Liver (tissue), 9 donors: ENCODE results near the gene CYSRT1. TPM values are rescaled to one million over a fixed set of nuclear protein-coding genes. Genes with fewer than 3 reads are reported as not detected.

Source experiments
- DNase-seq: peaks from one replicate; pipeline ENCODE4 v3.0.0-alpha.2; 2017; ENCODE audit warnings: low spot score
- H3K27ac ChIP-seq, 2 donors: one replicate each; pipeline ENCODE4 v1.7.0; 2013; ENCODE audit warnings: inconsistent platforms in 2 of 2, low read length in 2 of 2, control low read depth in 1 of 2, low read depth in 1 of 2, mild to moderate bottlenecking in 1 of 2
- H3K27me3 ChIP-seq, 4 donors: one replicate each; pipeline versions ENCODE4 v1.6.1 to v1.7.0; 2013; ENCODE audit warnings: low read length in 3 of 4, inconsistent platforms in 1 of 4, mild to moderate bottlenecking in 1 of 4, moderate library complexity in 1 of 4; ENCODE audit not compliant: control insufficient read depth in 4 of 4, insufficient read depth in 4 of 4
- H3K36me3 ChIP-seq, 4 donors: one replicate each; pipeline versions ENCODE4 v1.6.1 to v1.7.0; 2013; ENCODE audit warnings: low read length in 3 of 4, mild to moderate bottlenecking in 3 of 4, low read depth in 1 of 4, moderate library complexity in 1 of 4; ENCODE audit not compliant: control insufficient read depth in 4 of 4, insufficient read depth in 3 of 4
- H3K4me1 ChIP-seq, 4 donors: one replicate each; pipeline versions ENCODE4 v1.6.1 to v1.7.0; 2013; ENCODE audit warnings: low read length in 3 of 4, mild to moderate bottlenecking in 3 of 4, moderate library complexity in 1 of 4; ENCODE audit not compliant: control insufficient read depth in 4 of 4, insufficient read depth in 4 of 4
- H3K4me3 ChIP-seq, 3 donors: one replicate each; pipeline versions ENCODE4 v1.6.1 to v1.7.0; 2013; ENCODE audit warnings: low read length in 3 of 3, control low read depth in 1 of 3, low read depth in 1 of 3, mild to moderate bottlenecking in 1 of 3
- H3K9ac ChIP-seq, 2 donors: one replicate each; pipeline ENCODE4 v1.7.0; 2013; ENCODE audit warnings: low read length in 2 of 2, mild to moderate bottlenecking in 2 of 2, moderate library complexity in 2 of 2, control low read depth in 1 of 2, low read depth in 1 of 2
- H3K9me3 ChIP-seq, 4 donors: one replicate each; pipeline versions ENCODE4 v1.6.1 to v1.7.0; 2013; ENCODE audit warnings: low read length in 3 of 4; ENCODE audit not compliant: control insufficient read depth in 4 of 4
- CTCF ChIP-seq: fragments of 150-350 bp; IDR thresholded peaks from 2 replicates; pipeline ENCODE4 v1.5.1; 2017; ENCODE audit warnings: improper control_type of control experiment, low read depth, low read length; ENCODE audit not compliant: missing input control
- EGR1 ChIP-seq, 2 donors: IDR thresholded peaks; 2 replicates each; pipeline ENCODE4 v1.6.1; 2016 to 2018; ENCODE audit warnings: antibody characterized with exemption in 2 of 2, low read depth in 2 of 2
- FOXA1 ChIP-seq: IDR thresholded peaks from 2 replicates; pipeline ENCODE4 v1.6.1; 2016; ENCODE audit warnings: antibody characterized with exemption
- FOXA2 ChIP-seq: IDR thresholded peaks from 2 replicates; pipeline ENCODE4 v1.6.1; 2016; ENCODE audit warnings: antibody characterized with exemption
- HNF4A ChIP-seq, 2 donors: conservative IDR thresholded peaks; 2 replicates each; pipeline ENCODE4 v1.6.1; 2016; ENCODE audit warnings: antibody characterized with exemption in 2 of 2, mild to moderate bottlenecking in 2 of 2
- HNF4G ChIP-seq: IDR thresholded peaks from 2 replicates; pipeline ENCODE4 v1.6.1; 2016; ENCODE audit warnings: antibody characterized with exemption
- JUND ChIP-seq, 2 donors: IDR thresholded peaks; 2 replicates each; pipeline ENCODE4 v1.6.1; 2016; ENCODE audit warnings: antibody characterized with exemption in 2 of 2
- NR2F2 ChIP-seq: IDR thresholded peaks from 2 replicates; pipeline ENCODE4 v1.6.1; 2016; ENCODE audit warnings: antibody characterized with exemption
- RXRA ChIP-seq, 2 donors: IDR thresholded peaks; 2 replicates each; pipeline ENCODE4 v1.6.1; 2017 to 2018; ENCODE audit warnings: antibody characterized with exemption in 2 of 2, mild to moderate bottlenecking in 1 of 2
- SP1 ChIP-seq: IDR thresholded peaks from 2 replicates; pipeline ENCODE4 v1.6.1; 2018; ENCODE audit warnings: antibody characterized with exemption, mild to moderate bottlenecking
- YY1 ChIP-seq: IDR thresholded peaks from 2 replicates; pipeline ENCODE4 v1.6.1; 2016; ENCODE audit warnings: antibody characterized with exemption, mild to moderate bottlenecking
- ZBTB33 ChIP-seq: IDR thresholded peaks from 2 replicates; pipeline ENCODE4 v1.6.1; 2016; ENCODE audit warnings: antibody characterized with exemption
- WGBS: extraction: QIAGEN DNeasy Blood & Tissue Kit; methylation state at CpG from one replicate; pipeline ENCODE4 v1.1.7; 2013; 5-methylcytosine and 5-hydroxymethylcytosine counted together
- polyA plus RNA-seq, 2 donors: library from polyadenylated mRNA; stranded (reverse) in 1 of 2; unstranded in 1 of 2; fragments of 200-250 nt in 1 of 2; fragments of >200 nt in 1 of 2; fragmentation: Nextera tagmentation in 1 of 2; extraction: Ambion mirVana in 1 of 2; gene quantifications; one replicate each; pipeline versions ENCODE4 v1.2.1 to v1.2.3, GENCODE V29; 2013 to 2015
- total RNA-seq, 2 donors: library from RNA; depleted of rRNA; stranded (reverse); fragments of >200 nt; gene quantifications; one replicate each; pipeline ENCODE4 v1.2.3, GENCODE V29; 2014
- donor health status: healthy.
- donor health status: healthy.
- donor health status: healthy.
- donor health status: healthy.
- donor health status: healthy.

The CYSRT1 gene
- total and polyA plus RNA-seq, 4 donors = 0.14 to 0.50 (median 0.20) TPM

GRCh38 chr9:137218754-137219271 lies 6.2 kb upstream of the CYSRT1 start:
- DNase-seq = peak; percentile 65
- Histone ChIP-seq H3K27me3 (no peaks in the 10 kb centered on the region), H3K4me1 (peaks cover 6 to 26% (median 14%) of the 10 kb centered on the region in 4 donors)

GRCh38 chr9:137219757-137220316 lies 5.1 kb upstream of the CYSRT1 start:
- H3K9me3 ChIP-seq = no peaks in the 10 kb centered on the region
- H3K9ac ChIP-seq = no peak overlapping the region
- DNase-seq = no peak
- H3K27ac ChIP-seq = no peak overlapping the region
- no peak for TF ChIP-seq HNF4G
- TF ChIP-seq CTCF = no peak
- no peak for TF ChIP-seq HNF4A (conservative IDR thresholded peaks at IDR 0.05)
- no peak for TF ChIP-seq FOXA2
- TF ChIP-seq FOXA1 = no peak
- peaks cover 0 to 4% (median under 1%) of the 10 kb centered on the region in 4 donors for H3K36me3 ChIP-seq
- peaks cover 10 to 30% (median 19%) of the 10 kb centered on the region in 4 donors for H3K4me1 ChIP-seq
- 96% methylated on average over 10 of the region's 10 CpGs for WGBS
- no peaks in the 10 kb centered on the region for H3K27me3 ChIP-seq
- H3K4me3 ChIP-seq = no peak overlapping the region

More at GRCh38 chr9:137218754-137219271, 6.2 kb upstream of the CYSRT1 start:
- Histone ChIP-seq H3K4me3 (no peak overlapping the region), H3K9ac (no peak overlapping the region), H3K36me3 (peaks cover 0 to 5% (median under 1%) of the 10 kb centered on the region in 4 donors), H3K9me3 (no peaks in the 10 kb centered on the region), H3K27ac (no peak overlapping the region)
- 64% methylated on average over 12 of the region's 12 CpGs for WGBS
- TF ChIP-seq YY1 = no peak
- no peak for TF ChIP-seq EGR1 (IDR thresholded peaks at IDR 0.05; ENCODE audit: low read depth in 2 of 2)
- no peak for TF ChIP-seq SP1
- TF ChIP-seq FOXA1 = no peak
- TF ChIP-seq JUND (IDR thresholded peaks at IDR 0.05) = no peak
- TF ChIP-seq CTCF = no peak
- TF ChIP-seq NR2F2 = no peak
- TF ChIP-seq RXRA (IDR thresholded peaks at IDR 0.05) = no peak
- TF ChIP-seq HNF4G = no peak
- no peak for TF ChIP-seq ZBTB33
